ENCODE data around the gene BAX. TPM values are rescaled to one million over a fixed set of nuclear protein-coding genes. Genes with fewer than 3 reads are reported as not detected.
"Not testable (repeated sequence)": the region's sequence is repeated elsewhere in the genome, so short reads cannot be mapped to it uniquely, and the experiment has no call there.

Gene BAX
- total RNA-seq, 4 donors from 2014 or later: 15.5 to 36.3 (median 31.1) TPM

- WGBS, 2 donors: 77 to 82% methylated on average over 10 of the region's 10 CpGs
- intact Hi-C loops (cut with DNase I; ENCODE audit: low total_unique reads): no loop called here
- H3K4me3 ChIP-seq (ENCODE audit: low read depth, poor library complexity, severe bottlenecking): no peak overlapping the region
- no peak for DNase-seq (ENCODE audit: low spot score in 2 of 2)
- no peak for TF ChIP-seq POLR2A (IDR thresholded peaks at IDR 0.05)
- TF ChIP-seq, protein P1, sequence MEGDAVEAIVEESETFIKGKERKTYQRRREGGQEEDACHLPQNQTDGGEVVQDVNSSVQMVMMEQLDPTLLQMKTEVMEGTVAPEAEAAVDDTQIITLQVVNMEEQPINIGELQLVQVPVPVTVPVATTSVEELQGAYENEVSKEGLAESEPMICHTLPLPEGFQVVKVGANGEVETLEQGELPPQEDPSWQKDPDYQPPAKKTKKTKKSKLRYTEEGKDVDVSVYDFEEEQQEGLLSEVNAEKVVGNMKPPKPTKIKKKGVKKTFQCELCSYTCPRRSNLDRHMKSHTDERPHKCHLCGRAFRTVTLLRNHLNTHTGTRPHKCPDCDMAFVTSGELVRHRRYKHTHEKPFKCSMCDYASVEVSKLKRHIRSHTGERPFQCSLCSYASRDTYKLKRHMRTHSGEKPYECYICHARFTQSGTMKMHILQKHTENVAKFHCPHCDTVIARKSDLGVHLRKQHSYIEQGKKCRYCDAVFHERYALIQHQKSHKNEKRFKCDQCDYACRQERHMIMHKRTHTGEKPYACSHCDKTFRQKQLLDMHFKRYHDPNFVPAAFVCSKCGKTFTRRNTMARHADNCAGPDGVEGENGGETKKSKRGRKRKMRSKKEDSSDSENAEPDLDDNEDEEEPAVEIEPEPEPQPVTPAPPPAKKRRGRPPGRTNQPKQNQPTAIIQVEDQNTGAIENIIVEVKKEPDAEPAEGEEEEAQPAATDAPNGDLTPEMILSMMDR (IDR thresholded peaks at IDR 0.05): no peak
Observed at GRCh38 chr19:48920949-48921348, 33.7 kb upstream of the BAX start.

- H3K4me3 ChIP-seq (ENCODE audit: low read depth, poor library complexity, severe bottlenecking): no peak overlapping the region
- intact Hi-C loops (cut with DNase I; ENCODE audit: low total_unique reads): no loop called here
- WGBS, 2 donors: 95% methylated on average over 9 to 12 of the region's 12 CpGs
- TF ChIP-seq, protein P1 (IDR thresholded peaks at IDR 0.05): no peak
- no peak for TF ChIP-seq POLR2A (IDR thresholded peaks at IDR 0.05)
- DNase-seq (ENCODE audit: low spot score in 2 of 2): no peak
Observed at GRCh38 chr19:48921721-48922500, 32.8 kb upstream of the BAX start.

- WGBS, 2 donors: 87 to 92% methylated on average over 16 to 18 of the region's 18 CpGs
- intact Hi-C loops (cut with DNase I; ENCODE audit: low total_unique reads): no loop called here
- DNase-seq (ENCODE audit: low spot score in 2 of 2): no peak
- no peak overlapping the region for H3K4me3 ChIP-seq (ENCODE audit: low read depth, poor library complexity, severe bottlenecking)
- TF ChIP-seq POLR2A (IDR thresholded peaks at IDR 0.05): no peak
- TF ChIP-seq, protein P1 (IDR thresholded peaks at IDR 0.05): no peak
Observed at GRCh38 chr19:48922548-48923490, 31.9 kb upstream of the BAX start.

DNA sequence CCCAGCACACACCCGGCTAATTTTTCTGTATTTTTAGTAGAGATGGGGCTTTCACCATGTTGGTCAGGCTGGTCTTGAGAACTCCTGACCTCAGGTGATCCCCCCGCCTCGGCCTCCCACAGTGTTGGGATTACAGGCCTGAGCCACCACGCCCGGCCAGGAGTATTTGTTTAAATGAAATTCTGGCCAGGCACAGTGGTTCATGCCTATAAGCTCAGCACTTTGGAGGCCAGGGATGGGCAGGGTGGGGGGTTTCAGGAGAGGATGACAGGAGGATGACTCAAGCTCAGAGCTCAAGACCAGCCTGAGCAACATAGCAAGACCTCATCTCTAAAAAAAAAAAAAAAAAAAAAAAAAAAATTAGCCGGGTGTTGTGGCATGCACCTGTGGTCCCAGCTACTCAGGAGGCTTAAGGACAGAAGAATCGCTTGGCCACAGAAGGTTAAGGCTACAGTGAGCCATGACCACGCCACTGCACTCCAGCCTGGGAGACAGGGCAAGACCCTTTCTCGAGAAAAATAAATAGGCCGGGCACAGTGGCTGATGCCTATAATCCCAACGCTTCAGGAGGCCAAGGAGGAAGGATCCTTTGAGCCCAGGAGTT lies 29.3 kb upstream of the BAX start:
- intact Hi-C loops (cut with DNase I; ENCODE audit: low total_unique reads): no loop called here
- 79 to 87% methylated on average over 11 of the region's 11 CpGs for WGBS, 2 donors
- no peak overlapping the region for H3K4me3 ChIP-seq (ENCODE audit: low read depth, poor library complexity, severe bottlenecking)
- DNase-seq (ENCODE audit: low spot score in 2 of 2): no peak
- TF ChIP-seq POLR2A (IDR thresholded peaks at IDR 0.05): no peak
- TF ChIP-seq, protein P1 (IDR thresholded peaks at IDR 0.05): no peak

GRCh38 chr19:48925890-48926289 lies 28.8 kb upstream of the BAX start:
- DNase-seq (ENCODE audit: low spot score in 2 of 2); H3K4me3 ChIP-seq (ENCODE audit: low read depth, poor library complexity, severe bottlenecking); intact Hi-C loops (cut with DNase I; ENCODE audit: low total_unique reads): not testable (repeated sequence)
- 78% methylated on average over 8 of the region's 8 CpGs for WGBS, 2 donors

- TF ChIP-seq, protein P1 (IDR thresholded peaks at IDR 0.05): no peak
- TF ChIP-seq POLR2A (IDR thresholded peaks at IDR 0.05): no peak
- DNase-seq (ENCODE audit: low spot score in 2 of 2): peak in 1 of 2 donors; percentile 81
- 7 to 10% methylated on average over 10 of the region's 10 CpGs for WGBS, 2 donors
- intact Hi-C loops (cut with DNase I; ENCODE audit: low total_unique reads): no loop called here
- H3K4me3 ChIP-seq (ENCODE audit: low read depth, poor library complexity, severe bottlenecking): no peak overlapping the region
Observed at GRCh38 chr19:48926909-48927308, 27.8 kb upstream of the BAX start.

DNA sequence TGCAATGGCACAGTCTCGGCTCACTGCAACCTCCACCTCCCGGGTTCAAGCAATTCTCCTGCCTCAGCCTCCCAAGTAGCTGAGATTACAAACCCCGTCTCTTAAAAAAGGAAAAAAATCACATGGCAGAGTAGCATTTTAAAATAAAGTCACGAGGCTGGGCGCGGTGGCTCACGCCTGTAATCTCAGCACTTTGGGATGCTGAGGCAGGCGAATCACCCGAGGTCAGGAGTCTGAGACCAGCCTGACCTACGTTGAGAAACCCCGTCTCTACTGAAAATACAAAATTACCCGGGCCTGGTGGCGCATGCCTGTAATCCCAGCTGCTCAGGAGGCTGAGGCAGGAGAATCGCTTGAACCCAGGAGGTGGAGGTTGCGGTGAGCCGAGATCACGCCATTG lies 27.0 kb upstream of the BAX start:
- 82 to 85% methylated on average over 17 of the region's 17 CpGs for WGBS, 2 donors
- DNase-seq (ENCODE audit: low spot score in 2 of 2); intact Hi-C loops (cut with DNase I; ENCODE audit: low total_unique reads); H3K4me3 ChIP-seq (ENCODE audit: low read depth, poor library complexity, severe bottlenecking): not testable (repeated sequence)
